Measurements from ENCODE around the gene ATF7.
"Not testable (repeated sequence)": the region's sequence is repeated elsewhere in the genome, so short reads cannot be mapped to it uniquely, and the experiment has no call there.

The ATF7 gene

GRCh38 chr12:53593707-53594106 is 32.5 kb downstream of the ATF7 start:
- DNase-seq = no peak

GRCh38 chr12:53593031-53593430 is 33.2 kb downstream of the ATF7 start:
- no peak for DNase-seq

- DNase-seq = no peak
Observed at GRCh38 chr12:53592426-53592825, 33.8 kb downstream of the ATF7 start.

GRCh38 chr12:53591301-53592206 is 34.6 kb downstream of the ATF7 start:
- no peak for DNase-seq

GRCh38 chr12:53590652-53591051 is 35.5 kb downstream of the ATF7 start:
- no peak for DNase-seq

- DNase-seq = no peak
Observed at GRCh38 chr12:53589915-53590314, 36.3 kb downstream of the ATF7 start.

GRCh38 chr12:53589423-53589822 is 36.8 kb downstream of the ATF7 start:
- DNase-seq = no peak

- no peak for DNase-seq
Observed at GRCh38 chr12:53588123-53588522, 38.1 kb downstream of the ATF7 start.

GRCh38 chr12:53586745-53587144 is 39.4 kb downstream of the ATF7 start:
- no peak for DNase-seq

- DNase-seq = no peak
Observed at GRCh38 chr12:53585448-53586125, 40.6 kb downstream of the ATF7 start.

GRCh38 chr12:53579545-53579955 is 46.6 kb downstream of the ATF7 start:
- DNase-seq = no peak

GRCh38 chr12:53578783-53579182 is 47.4 kb downstream of the ATF7 start:
- DNase-seq = no peak

GRCh38 chr12:53577941-53578352 is 48.2 kb downstream of the ATF7 start:
- DNase-seq = no peak

GRCh38 chr12:53575502-53576249 is 50.5 kb downstream of the ATF7 start:
- no peak for DNase-seq

- no peak for DNase-seq
Observed at GRCh38 chr12:53572134-53572758, 53.9 kb downstream of the ATF7 start.

GRCh38 chr12:53571295-53571694 is 54.9 kb downstream of the ATF7 start:
- no peak for DNase-seq

GRCh38 chr12:53568809-53569557 is 57.2 kb downstream of the ATF7 start:
- no peak for DNase-seq

GRCh38 chr12:53567961-53568808 is 58.0 kb downstream of the ATF7 start:
- no peak for DNase-seq

GRCh38 chr12:53565376-53565775 is 60.8 kb downstream of the ATF7 start:
- not testable (repeated sequence) for DNase-seq

GRCh38 chr12:53564941-53565340 is 61.2 kb downstream of the ATF7 start:
- DNase-seq = no peak

GRCh38 chr12:53564278-53564677 is 61.9 kb downstream of the ATF7 start:
- no peak for DNase-seq
